Endodermal cell (in vitro differentiated cells): ENCODE results near the gene LYRM4. TPM values are rescaled to one million over a fixed set of nuclear protein-coding genes. Genes with fewer than 3 reads are reported as not detected.

Experiments used
- DNase-seq: peaks from one replicate; pipeline ENCODE4 v3.0.0-alpha.2; 2017
- H3K27ac ChIP-seq: 2 replicates; pipeline ENCODE4 v1.5.1; 2013; ENCODE audit warnings: mild to moderate bottlenecking, low read depth, low read length, moderate library complexity
- H3K27me3 ChIP-seq: 2 replicates; pipeline ENCODE4 v1.6.1; 2013; ENCODE audit warnings: mild to moderate bottlenecking, low read length, moderate library complexity; ENCODE audit not compliant: insufficient read depth, control insufficient read depth, poor library complexity, severe bottlenecking
- H3K36me3 ChIP-seq: 2 replicates; pipeline ENCODE4 v1.7.0; 2013; ENCODE audit warnings: mild to moderate bottlenecking, low read length, moderate library complexity; ENCODE audit not compliant: control insufficient read depth, insufficient read depth
- H3K4me1 ChIP-seq: one replicate; pipeline ENCODE4 v1.7.0; 2013; ENCODE audit warnings: low read length; ENCODE audit not compliant: control insufficient read depth, insufficient read depth
- H3K4me3 ChIP-seq: 2 replicates; pipeline ENCODE4 v1.5.1; 2013; ENCODE audit warnings: mild to moderate bottlenecking, low read length, moderate library complexity
- H3K9ac ChIP-seq: 2 replicates; pipeline ENCODE4 v1.6.1; 2013; ENCODE audit warnings: mild to moderate bottlenecking, low read length, moderate library complexity; ENCODE audit not compliant: poor library complexity, severe bottlenecking; ENCODE audit errors: extremely low read depth
- H3K9me3 ChIP-seq: 2 replicates; pipeline ENCODE4 v1.6.1; 2013; ENCODE audit warnings: mild to moderate bottlenecking, low read length, moderate library complexity; ENCODE audit not compliant: control insufficient read depth
- H3K27ac Mint-ChIP-seq: 2 replicates; pipeline ENCODE4 v1.8.0; 2020; ENCODE audit warnings: mixed read lengths
- H3K27me3 Mint-ChIP-seq: 2 replicates; pipeline ENCODE4 v1.8.0; 2021; ENCODE audit warnings: mild to moderate bottlenecking, mixed read lengths; ENCODE audit not compliant: insufficient read depth
- H3K36me3 Mint-ChIP-seq: 2 replicates; pipeline ENCODE4 v1.8.0; 2020; ENCODE audit warnings: low read depth, mixed read lengths
- H3K4me1 Mint-ChIP-seq: 2 replicates; pipeline ENCODE4 v1.8.0; 2020; ENCODE audit warnings: mixed read lengths
- H3K4me3 Mint-ChIP-seq: 2 replicates; pipeline ENCODE4 v1.8.0; 2020; ENCODE audit warnings: mild to moderate bottlenecking, moderate library complexity, mixed read lengths
- H3K9me3 Mint-ChIP-seq: 2 replicates; pipeline ENCODE4 v1.8.0; 2020; ENCODE audit warnings: mild to moderate bottlenecking, mixed read lengths
- WGBS, 2 experiments: methylation state at CpG; one replicate each; pipeline versions ENCODE4 v1.1.5 to v1.1.7; 2013; ENCODE audit warnings: missing lambda C conversion rate in 2 of 2, mixed read lengths in 1 of 2; ENCODE audit not compliant: insufficient coverage in 1 of 2, insufficient read length in 1 of 2; 5-methylcytosine and 5-hydroxymethylcytosine counted together
- total RNA-seq, 2 donors: library from RNA; stranded (reverse); fragmentation: NEBNext Ultra II Directional in 1 of 2; extraction: Animal tissue kit (Norgen Biotek cat#: 25700) in 1 of 2; gene quantifications; 2 replicates in 1 of 2; 3 replicates in 1 of 2; pipeline ENCODE4 v1.2.1, GENCODE V29; 2021
- TF ChIP-seq, protein P1 (sequence below): fragments of 200-600 bp; sonication (generic); conservative IDR thresholded peaks from 2 replicates; pipeline ENCODE4 v1.5.0; 2021; ENCODE audit warnings: antibody characterized with exemption, mild to moderate bottlenecking

The LYRM4 gene
- total RNA-seq, 2 donors from 2014 or later: 32.1 to 44.3 TPM

DNA sequence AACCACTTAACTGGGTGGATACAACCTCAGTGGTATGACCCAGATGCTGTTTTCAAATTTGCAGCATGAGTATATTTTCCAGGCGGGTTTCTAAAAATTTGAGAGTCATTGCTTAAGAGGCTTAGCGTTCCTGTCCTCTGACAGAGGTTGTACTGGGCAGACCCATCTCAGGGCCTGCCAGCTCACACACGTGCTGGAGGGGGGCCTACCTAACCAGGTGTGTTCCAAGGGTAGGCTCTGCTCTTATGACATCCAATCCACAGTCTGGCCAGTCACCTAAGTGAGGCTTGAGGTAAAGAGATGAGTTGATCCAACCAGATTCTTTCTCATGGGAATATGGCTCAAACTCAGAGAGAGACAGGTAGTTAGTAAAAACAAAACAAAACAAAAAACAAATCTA is 1.3 kb downstream of the LYRM4 start:
- H3K4me1 Mint-ChIP-seq: peaks cover 10% of the 10 kb centered on the region
- H3K27ac Mint-ChIP-seq: peak overlapping the region; percentile 98
- no peaks in the 10 kb centered on the region for H3K4me1 ChIP-seq

DNA sequence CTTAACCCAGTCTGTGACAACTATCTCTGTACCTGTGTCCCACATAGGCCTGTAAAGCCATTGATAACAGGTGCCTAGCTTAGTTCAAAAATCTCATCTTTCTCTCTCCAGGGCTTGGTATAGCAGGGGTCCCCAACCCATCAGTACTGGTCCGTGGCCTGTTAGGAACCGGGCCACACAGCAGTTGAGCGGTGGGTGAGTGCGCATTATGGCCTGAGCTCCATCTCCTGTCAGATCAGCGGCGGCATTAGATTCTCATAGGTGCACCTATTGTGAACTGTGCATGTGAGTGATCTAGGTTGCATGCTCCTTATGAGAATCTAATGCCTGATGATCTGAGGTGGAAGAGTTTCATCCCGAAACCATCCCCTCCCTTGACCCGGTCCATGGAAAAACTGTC is 3.4 kb downstream of the LYRM4 start:
- Histone ChIP-seq H3K27me3 (no peaks in the 10 kb centered on the region), H3K9me3 (no peaks in the 10 kb centered on the region), H3K4me3 (no peak overlapping the region), H3K36me3 (peaks cover 26% of the 10 kb centered on the region), H3K4me1 (no peaks in the 10 kb centered on the region), H3K27ac (no peak overlapping the region), H3K9ac (no peak overlapping the region)
- Mint-ChIP-seq H3K4me1 (peaks cover 10% of the 10 kb centered on the region), H3K4me3 (no peak overlapping the region), H3K27ac (no peak overlapping the region), H3K27me3 (no peaks in the 10 kb centered on the region), H3K9me3 (peaks cover 4% of the 10 kb centered on the region), H3K36me3 (peaks cover 37% of the 10 kb centered on the region)
- 95 to 96% methylated on average over 2 to 8 of the region's 8 CpGs for WGBS, 2 experiments
- TF ChIP-seq, protein P1, sequence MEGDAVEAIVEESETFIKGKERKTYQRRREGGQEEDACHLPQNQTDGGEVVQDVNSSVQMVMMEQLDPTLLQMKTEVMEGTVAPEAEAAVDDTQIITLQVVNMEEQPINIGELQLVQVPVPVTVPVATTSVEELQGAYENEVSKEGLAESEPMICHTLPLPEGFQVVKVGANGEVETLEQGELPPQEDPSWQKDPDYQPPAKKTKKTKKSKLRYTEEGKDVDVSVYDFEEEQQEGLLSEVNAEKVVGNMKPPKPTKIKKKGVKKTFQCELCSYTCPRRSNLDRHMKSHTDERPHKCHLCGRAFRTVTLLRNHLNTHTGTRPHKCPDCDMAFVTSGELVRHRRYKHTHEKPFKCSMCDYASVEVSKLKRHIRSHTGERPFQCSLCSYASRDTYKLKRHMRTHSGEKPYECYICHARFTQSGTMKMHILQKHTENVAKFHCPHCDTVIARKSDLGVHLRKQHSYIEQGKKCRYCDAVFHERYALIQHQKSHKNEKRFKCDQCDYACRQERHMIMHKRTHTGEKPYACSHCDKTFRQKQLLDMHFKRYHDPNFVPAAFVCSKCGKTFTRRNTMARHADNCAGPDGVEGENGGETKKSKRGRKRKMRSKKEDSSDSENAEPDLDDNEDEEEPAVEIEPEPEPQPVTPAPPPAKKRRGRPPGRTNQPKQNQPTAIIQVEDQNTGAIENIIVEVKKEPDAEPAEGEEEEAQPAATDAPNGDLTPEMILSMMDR: no peak
- no peak for DNase-seq

More for the DNA sequence above, 1.3 kb downstream of the LYRM4 start:
- H3K9ac ChIP-seq: peak overlapping the region; percentile 94
- Mint-ChIP-seq H3K9me3 (peaks cover 4% of the 10 kb centered on the region), H3K27me3 (no peaks in the 10 kb centered on the region), H3K36me3 (peaks cover 23% of the 10 kb centered on the region), H3K4me3 (peak overlapping the region; percentile 98)
- DNase-seq: no peak
- 86 to 90% methylated on average over 2 to 3 of the region's 3 CpGs for WGBS, 2 experiments
- TF ChIP-seq, protein P1: no peak
- H3K27ac ChIP-seq: no peak overlapping the region
- peaks cover 14% of the 10 kb centered on the region for H3K36me3 ChIP-seq
- H3K9me3 ChIP-seq: no peaks in the 10 kb centered on the region
- no peaks in the 10 kb centered on the region for H3K27me3 ChIP-seq
- peak overlapping the region; percentile 100 for H3K4me3 ChIP-seq

DNA sequence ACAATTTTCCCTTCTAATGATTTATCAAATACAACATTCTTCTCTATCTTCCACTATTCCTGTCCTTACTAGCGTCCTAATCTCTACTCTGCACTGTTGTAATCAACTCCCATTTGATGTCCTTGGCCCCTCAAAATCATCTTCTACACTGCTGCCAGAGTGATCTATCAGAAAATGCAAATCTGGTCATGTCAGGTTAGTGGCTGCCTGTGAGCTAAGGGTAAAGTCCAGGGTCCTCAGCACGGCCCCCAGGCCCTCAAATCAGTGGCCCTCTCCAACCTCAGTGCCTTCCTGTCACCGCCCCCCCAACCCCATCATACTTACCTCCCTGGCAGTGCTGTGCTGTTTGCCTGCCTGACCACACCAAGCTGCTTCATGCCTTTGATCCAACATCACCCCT is 3.8 kb downstream of the LYRM4 start:
- 88% methylated on average over 3 of the region's 3 CpGs for WGBS, 2 experiments
- H3K27me3 ChIP-seq: no peaks in the 10 kb centered on the region
- Mint-ChIP-seq H3K4me3 (no peak overlapping the region), H3K4me1 (peaks cover 10% of the 10 kb centered on the region), H3K27ac (no peak overlapping the region), H3K27me3 (no peaks in the 10 kb centered on the region), H3K36me3 (peaks cover 39% of the 10 kb centered on the region), H3K9me3 (peaks cover 4% of the 10 kb centered on the region)
- no peak overlapping the region for H3K4me3 ChIP-seq
- no peak for DNase-seq
- H3K4me1 ChIP-seq: no peaks in the 10 kb centered on the region
- H3K27ac ChIP-seq: no peak overlapping the region
- no peak overlapping the region for H3K9ac ChIP-seq
- H3K36me3 ChIP-seq: peaks cover 26% of the 10 kb centered on the region
- TF ChIP-seq, protein P1: no peak
- H3K9me3 ChIP-seq: no peaks in the 10 kb centered on the region
